ENCODE data around the gene EN1. TPM values are rescaled to one million over a fixed set of nuclear protein-coding genes. Genes with fewer than 3 reads are reported as not detected.

EN1 gene
- total RNA-seq, 1 donor: 0.63 TPM

- TF ChIP-seq, protein P1, sequence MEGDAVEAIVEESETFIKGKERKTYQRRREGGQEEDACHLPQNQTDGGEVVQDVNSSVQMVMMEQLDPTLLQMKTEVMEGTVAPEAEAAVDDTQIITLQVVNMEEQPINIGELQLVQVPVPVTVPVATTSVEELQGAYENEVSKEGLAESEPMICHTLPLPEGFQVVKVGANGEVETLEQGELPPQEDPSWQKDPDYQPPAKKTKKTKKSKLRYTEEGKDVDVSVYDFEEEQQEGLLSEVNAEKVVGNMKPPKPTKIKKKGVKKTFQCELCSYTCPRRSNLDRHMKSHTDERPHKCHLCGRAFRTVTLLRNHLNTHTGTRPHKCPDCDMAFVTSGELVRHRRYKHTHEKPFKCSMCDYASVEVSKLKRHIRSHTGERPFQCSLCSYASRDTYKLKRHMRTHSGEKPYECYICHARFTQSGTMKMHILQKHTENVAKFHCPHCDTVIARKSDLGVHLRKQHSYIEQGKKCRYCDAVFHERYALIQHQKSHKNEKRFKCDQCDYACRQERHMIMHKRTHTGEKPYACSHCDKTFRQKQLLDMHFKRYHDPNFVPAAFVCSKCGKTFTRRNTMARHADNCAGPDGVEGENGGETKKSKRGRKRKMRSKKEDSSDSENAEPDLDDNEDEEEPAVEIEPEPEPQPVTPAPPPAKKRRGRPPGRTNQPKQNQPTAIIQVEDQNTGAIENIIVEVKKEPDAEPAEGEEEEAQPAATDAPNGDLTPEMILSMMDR (IDR thresholded peaks at IDR 0.05; ENCODE audit: insufficient read depth, low read length): no peak
- DNase-seq (ENCODE audit: low read depth): no peak
- H3K4me3 ChIP-seq (ENCODE audit: low read depth, low read length): peak overlapping the region; percentile 50
These were observed 4.6 kb downstream of the EN1 start for GRCh38 chr2:118842661-118843482.

- TF ChIP-seq, protein P1 (IDR thresholded peaks at IDR 0.05; ENCODE audit: insufficient read depth, low read length): no peak
- no peak for DNase-seq (ENCODE audit: low read depth)
- peak overlapping the region; percentile 49 for H3K4me3 ChIP-seq (ENCODE audit: low read depth, low read length)
These were observed 5.5 kb downstream of the EN1 start for GRCh38 chr2:118841828-118842461.

DNA sequence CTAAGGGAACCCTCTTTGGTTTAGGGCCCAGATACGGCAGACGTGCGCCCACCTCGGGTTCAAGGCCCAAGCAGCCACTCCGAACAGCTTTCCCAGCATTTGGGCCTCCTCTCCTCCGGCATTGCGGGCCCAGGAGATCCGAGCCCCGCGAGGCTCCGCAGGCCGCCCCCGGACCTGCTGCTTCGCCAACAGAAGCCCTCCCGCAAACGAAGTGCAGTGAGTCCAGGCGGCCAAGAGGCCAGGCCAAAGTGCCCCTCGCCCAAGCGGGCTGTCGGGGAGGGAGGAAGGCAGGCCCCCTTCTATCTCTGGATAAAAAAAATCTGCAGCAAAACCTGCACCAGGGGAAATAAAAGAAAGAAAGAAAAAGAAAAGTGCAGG lies 6.0 kb downstream of the EN1 start:
- no peak for DNase-seq (ENCODE audit: low read depth)
- TF ChIP-seq, protein P1 (IDR thresholded peaks at IDR 0.05; ENCODE audit: insufficient read depth, low read length): no peak
- peak overlapping the region; percentile 10 for H3K4me3 ChIP-seq (ENCODE audit: low read depth, low read length)

- DNase-seq (ENCODE audit: low read depth): no peak
- TF ChIP-seq, protein P1 (IDR thresholded peaks at IDR 0.05; ENCODE audit: insufficient read depth, low read length): no peak
- no peak overlapping the region for H3K4me3 ChIP-seq (ENCODE audit: low read depth, low read length)
These were observed 8.6 kb downstream of the EN1 start for GRCh38 chr2:118838741-118839455.

DNA sequence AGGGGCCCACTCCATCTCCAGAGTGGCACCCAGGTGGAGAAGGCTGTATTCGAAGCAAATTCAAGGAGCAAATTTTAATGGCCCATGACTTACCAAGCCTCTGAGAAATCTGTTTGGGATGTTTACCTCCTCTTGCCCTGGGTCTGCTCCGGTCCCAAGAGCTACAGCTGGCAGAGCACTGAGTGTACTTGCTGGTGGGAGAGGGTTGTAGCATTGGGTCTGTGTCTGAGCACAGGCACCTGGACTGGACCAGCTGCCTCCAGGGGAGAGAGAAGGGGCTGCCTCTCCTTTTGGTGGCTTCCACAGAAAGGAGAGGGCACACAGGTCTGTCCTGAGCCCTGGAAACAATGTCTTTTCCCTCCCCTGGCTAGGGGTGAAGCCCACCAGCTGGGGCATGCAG lies 9.8 kb downstream of the EN1 start:
- TF ChIP-seq, protein P1 (IDR thresholded peaks at IDR 0.05; ENCODE audit: insufficient read depth, low read length): no peak
- DNase-seq (ENCODE audit: low read depth): no peak
- no peak overlapping the region for H3K4me3 ChIP-seq (ENCODE audit: low read depth, low read length)

DNA sequence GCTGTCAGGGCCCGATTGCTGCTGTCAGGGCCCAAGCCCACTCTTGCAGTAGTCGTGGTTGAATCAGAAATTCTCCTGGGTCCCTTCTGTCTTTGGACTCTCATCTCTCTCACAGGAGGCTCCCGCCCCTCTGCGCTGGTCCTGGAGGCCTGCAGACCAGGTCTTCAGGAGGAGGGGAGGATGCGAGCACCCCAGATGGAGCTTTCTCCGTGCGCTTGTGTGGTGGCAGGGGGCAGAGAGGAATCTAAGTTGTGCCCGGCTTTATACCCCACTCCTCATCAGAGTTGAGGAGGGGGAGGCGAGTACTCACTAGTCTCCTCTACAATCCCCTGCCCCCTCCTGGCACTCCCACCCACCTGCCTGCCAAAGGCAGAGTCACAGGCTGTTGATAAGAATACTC lies 10.4 kb downstream of the EN1 start:
- DNase-seq (ENCODE audit: low read depth): no peak
- TF ChIP-seq, protein P1 (IDR thresholded peaks at IDR 0.05; ENCODE audit: insufficient read depth, low read length): no peak
- no peak overlapping the region for H3K4me3 ChIP-seq (ENCODE audit: low read depth, low read length)

All from fibroblast of the aortic adventitia (primary cell).